Measurements from ENCODE around the gene SLC2A13. TPM values are rescaled to one million over a fixed set of nuclear protein-coding genes. Genes with fewer than 3 reads are reported as not detected.

The SLC2A13 gene
- total RNA-seq, 1 donor from 2014 or later, result 6.9 TPM

DNA sequence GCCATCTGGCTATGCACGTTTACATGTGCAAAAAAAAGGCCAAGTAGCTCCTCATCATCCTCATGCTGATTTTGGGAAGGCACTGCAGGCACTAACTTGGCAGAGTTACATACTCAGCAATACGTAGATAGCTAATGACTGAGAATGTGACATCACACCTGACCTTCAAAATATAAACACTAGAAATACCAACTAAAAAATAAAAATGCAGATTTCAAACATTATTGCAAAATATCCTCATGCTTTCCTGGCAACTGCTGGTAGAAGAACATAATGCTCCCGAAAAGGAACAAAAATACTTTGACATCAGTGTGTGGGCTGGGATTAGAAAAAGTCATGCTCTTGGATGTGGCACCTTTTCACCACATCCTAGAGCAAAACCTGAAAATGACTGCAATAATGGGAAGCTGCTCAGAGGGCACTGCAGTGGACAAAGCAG is 333.0 kb downstream of the SLC2A13 start:
- H3K27ac Mint-ChIP-seq (ENCODE audit: unreplicated experiment), result no peak overlapping the region
- H3K36me3 Mint-ChIP-seq (ENCODE audit: unreplicated experiment), result no peaks in the 10 kb centered on the region
- TF ChIP-seq, protein P1, sequence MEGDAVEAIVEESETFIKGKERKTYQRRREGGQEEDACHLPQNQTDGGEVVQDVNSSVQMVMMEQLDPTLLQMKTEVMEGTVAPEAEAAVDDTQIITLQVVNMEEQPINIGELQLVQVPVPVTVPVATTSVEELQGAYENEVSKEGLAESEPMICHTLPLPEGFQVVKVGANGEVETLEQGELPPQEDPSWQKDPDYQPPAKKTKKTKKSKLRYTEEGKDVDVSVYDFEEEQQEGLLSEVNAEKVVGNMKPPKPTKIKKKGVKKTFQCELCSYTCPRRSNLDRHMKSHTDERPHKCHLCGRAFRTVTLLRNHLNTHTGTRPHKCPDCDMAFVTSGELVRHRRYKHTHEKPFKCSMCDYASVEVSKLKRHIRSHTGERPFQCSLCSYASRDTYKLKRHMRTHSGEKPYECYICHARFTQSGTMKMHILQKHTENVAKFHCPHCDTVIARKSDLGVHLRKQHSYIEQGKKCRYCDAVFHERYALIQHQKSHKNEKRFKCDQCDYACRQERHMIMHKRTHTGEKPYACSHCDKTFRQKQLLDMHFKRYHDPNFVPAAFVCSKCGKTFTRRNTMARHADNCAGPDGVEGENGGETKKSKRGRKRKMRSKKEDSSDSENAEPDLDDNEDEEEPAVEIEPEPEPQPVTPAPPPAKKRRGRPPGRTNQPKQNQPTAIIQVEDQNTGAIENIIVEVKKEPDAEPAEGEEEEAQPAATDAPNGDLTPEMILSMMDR (IDR thresholded peaks at IDR 0.05), result no peak
- no peaks in the 10 kb centered on the region for H3K4me1 Mint-ChIP-seq (ENCODE audit: unreplicated experiment)
- H3K4me3 Mint-ChIP-seq (ENCODE audit: unreplicated experiment), result no peak overlapping the region
- DNase-seq (ENCODE audit: extremely low spot score, unreplicated experiment), result no peak
- H3K27me3 Mint-ChIP-seq (ENCODE audit: unreplicated experiment), result no peaks in the 10 kb centered on the region
- H3K9me3 Mint-ChIP-seq (ENCODE audit: unreplicated experiment), result no peaks in the 10 kb centered on the region

GRCh38 chr12:39771456-39771855 is 334.4 kb downstream of the SLC2A13 start:
- Mint-ChIP-seq H3K36me3 (ENCODE audit: unreplicated experiment) (no peaks in the 10 kb centered on the region), H3K27me3 (ENCODE audit: unreplicated experiment) (no peaks in the 10 kb centered on the region), H3K9me3 (ENCODE audit: unreplicated experiment) (no peaks in the 10 kb centered on the region), H3K4me1 (ENCODE audit: unreplicated experiment) (no peaks in the 10 kb centered on the region), H3K4me3 (ENCODE audit: unreplicated experiment) (no peak overlapping the region), H3K27ac (ENCODE audit: unreplicated experiment) (no peak overlapping the region)
- TF ChIP-seq, protein P1 (IDR thresholded peaks at IDR 0.05), result no peak
- no peak for DNase-seq (ENCODE audit: extremely low spot score, unreplicated experiment)

- Mint-ChIP-seq H3K4me3 (ENCODE audit: unreplicated experiment) (no peak overlapping the region), H3K9me3 (ENCODE audit: unreplicated experiment) (no peaks in the 10 kb centered on the region), H3K27ac (ENCODE audit: unreplicated experiment) (no peak overlapping the region), H3K36me3 (ENCODE audit: unreplicated experiment) (no peaks in the 10 kb centered on the region), H3K4me1 (ENCODE audit: unreplicated experiment) (no peaks in the 10 kb centered on the region), H3K27me3 (ENCODE audit: unreplicated experiment) (no peaks in the 10 kb centered on the region)
- no peak for DNase-seq (ENCODE audit: extremely low spot score, unreplicated experiment)
- TF ChIP-seq, protein P1 (IDR thresholded peaks at IDR 0.05), result peak; percentile 76
These were observed 340.8 kb downstream of the SLC2A13 start for GRCh38 chr12:39764944-39765560.

GRCh38 chr12:39763890-39764169 is 342.1 kb downstream of the SLC2A13 start:
- no peak for DNase-seq (ENCODE audit: extremely low spot score, unreplicated experiment)
- Mint-ChIP-seq H3K4me3 (ENCODE audit: unreplicated experiment) (no peak overlapping the region), H3K9me3 (ENCODE audit: unreplicated experiment) (no peaks in the 10 kb centered on the region), H3K36me3 (ENCODE audit: unreplicated experiment) (no peaks in the 10 kb centered on the region), H3K27me3 (ENCODE audit: unreplicated experiment) (no peaks in the 10 kb centered on the region), H3K27ac (ENCODE audit: unreplicated experiment) (no peak overlapping the region), H3K4me1 (ENCODE audit: unreplicated experiment) (no peaks in the 10 kb centered on the region)
- TF ChIP-seq, protein P1 (IDR thresholded peaks at IDR 0.05), result no peak

DNA sequence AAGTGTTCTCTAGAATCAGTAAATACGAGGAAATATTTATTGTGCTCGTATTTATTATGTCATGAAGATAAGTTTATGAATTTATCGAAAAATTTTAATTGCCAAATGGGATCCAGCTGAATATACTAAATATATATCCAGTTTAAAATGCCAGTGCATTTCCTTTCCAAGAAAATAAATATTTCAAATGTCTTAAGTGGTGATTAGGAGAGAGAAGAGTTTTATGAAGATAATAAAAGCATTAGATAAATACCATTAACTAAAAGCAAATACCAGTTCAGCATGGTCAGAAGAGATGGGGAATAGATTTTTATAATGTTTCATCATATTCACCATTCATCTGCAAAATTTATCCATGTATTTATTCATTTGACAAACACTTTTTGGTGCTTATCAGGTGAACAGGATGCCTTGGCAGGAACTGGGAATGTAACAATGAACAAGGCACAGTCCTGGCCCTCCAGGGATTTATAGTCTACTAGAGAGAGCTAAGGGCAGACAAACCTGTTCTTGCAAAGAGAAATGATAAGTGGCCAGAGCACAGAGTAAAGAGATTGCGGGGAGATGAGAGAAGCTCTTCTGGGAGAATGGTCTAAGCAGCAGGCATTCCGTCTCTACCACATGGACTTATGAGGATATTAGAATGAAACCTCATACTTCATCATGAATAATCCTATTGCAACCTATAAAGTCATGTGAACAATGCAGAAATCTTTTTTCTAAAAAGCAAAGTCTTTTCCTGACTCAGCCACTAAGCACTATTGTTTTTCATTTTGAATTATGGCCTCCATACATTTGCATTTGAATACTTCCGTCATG is 342.6 kb downstream of the SLC2A13 start:
- Mint-ChIP-seq H3K9me3 (ENCODE audit: unreplicated experiment) (no peaks in the 10 kb centered on the region), H3K4me1 (ENCODE audit: unreplicated experiment) (no peaks in the 10 kb centered on the region), H3K4me3 (ENCODE audit: unreplicated experiment) (no peak overlapping the region), H3K27me3 (ENCODE audit: unreplicated experiment) (no peaks in the 10 kb centered on the region), H3K36me3 (ENCODE audit: unreplicated experiment) (no peaks in the 10 kb centered on the region), H3K27ac (ENCODE audit: unreplicated experiment) (no peak overlapping the region)
- TF ChIP-seq, protein P1 (IDR thresholded peaks at IDR 0.05), result no peak
- DNase-seq (ENCODE audit: extremely low spot score, unreplicated experiment), result no peak
